ENCODE data around the gene OTOA. TPM values are rescaled to one million over a fixed set of nuclear protein-coding genes. Genes with fewer than 3 reads are reported as not detected.
"Not testable (repeated sequence)": the region's sequence is repeated elsewhere in the genome, so short reads cannot be mapped to it uniquely, and the experiment has no call there.

OTOA gene
- total RNA-seq, 2 donors from 2014 or later, result not detected

DNA sequence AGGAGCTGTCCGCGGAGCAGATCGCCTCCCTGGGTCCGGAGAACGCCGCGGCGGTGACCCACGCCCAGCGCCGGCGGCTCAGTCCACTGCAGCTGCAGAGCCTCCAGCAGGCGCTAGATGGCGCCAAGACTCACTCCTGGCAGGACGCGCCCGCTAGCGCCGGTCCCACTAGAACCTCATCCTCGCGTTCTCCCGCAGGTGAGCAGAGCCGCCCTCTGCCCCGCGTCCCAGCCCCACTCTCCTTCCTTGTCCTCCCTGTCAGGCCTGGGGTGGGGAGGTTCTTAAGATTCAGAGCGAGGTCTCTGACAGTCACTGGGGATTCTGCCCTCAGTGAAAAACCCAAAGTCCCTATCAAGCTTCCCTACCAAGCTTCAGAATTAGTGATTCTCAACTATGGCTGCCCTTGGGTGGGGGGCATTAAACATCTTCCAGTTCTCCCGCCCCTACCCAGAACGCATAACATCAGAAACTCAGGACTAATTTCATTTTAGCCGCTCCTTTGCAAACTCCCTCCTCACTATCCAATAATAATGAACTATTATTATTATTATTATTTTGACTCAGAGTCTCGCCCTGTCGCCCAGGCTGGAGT is 93.4 kb downstream of the OTOA start:
- H3K9ac ChIP-seq (ENCODE audit: low read depth in 2 of 2, low read length in 2 of 2); H3K27ac ChIP-seq; H3K27me3 ChIP-seq; DNase-seq; H3K4me3 ChIP-seq; H3K36me3 ChIP-seq; H3K4me1 ChIP-seq; intact Hi-C loops (cut with DNase I); H3K9me3 ChIP-seq: not testable (repeated sequence)

- H3K4me3 ChIP-seq; DNase-seq; H3K9ac ChIP-seq (ENCODE audit: low read depth in 2 of 2, low read length in 2 of 2); intact Hi-C loops (cut with DNase I); H3K27me3 ChIP-seq; H3K36me3 ChIP-seq; H3K27ac ChIP-seq; H3K4me1 ChIP-seq; H3K9me3 ChIP-seq: not testable (repeated sequence)
These were observed 104.5 kb downstream of the OTOA start for GRCh38 chr16:21768280-21768679.

GRCh38 chr16:21768810-21769209 is 105.0 kb downstream of the OTOA start:
- H3K27ac ChIP-seq; H3K27me3 ChIP-seq; H3K4me3 ChIP-seq; H3K9ac ChIP-seq (ENCODE audit: low read depth in 2 of 2, low read length in 2 of 2); DNase-seq; H3K36me3 ChIP-seq; H3K4me1 ChIP-seq; intact Hi-C loops (cut with DNase I); H3K9me3 ChIP-seq: not testable (repeated sequence)

DNA sequence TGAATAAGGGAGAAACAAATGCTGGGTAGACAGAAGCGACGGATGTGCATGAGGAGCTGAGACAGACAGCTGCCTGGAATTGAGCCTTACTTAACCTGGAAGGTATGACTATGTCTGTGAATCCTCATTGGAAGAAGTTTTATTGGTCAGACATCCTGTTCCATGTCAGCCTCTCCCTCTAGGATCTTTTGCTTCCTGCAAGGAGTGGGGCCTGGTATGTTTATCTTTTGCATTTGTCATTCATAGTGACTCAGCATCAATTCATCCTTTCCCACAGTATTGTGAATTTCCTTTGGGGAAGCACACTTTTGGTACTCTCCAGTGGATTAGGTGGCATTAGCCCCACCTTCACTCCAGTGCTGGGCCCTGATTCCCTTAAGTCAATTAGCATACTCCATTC is 105.5 kb downstream of the OTOA start:
- H3K27ac ChIP-seq; DNase-seq; H3K27me3 ChIP-seq; H3K9ac ChIP-seq (ENCODE audit: low read depth in 2 of 2, low read length in 2 of 2); intact Hi-C loops (cut with DNase I); H3K4me1 ChIP-seq; H3K4me3 ChIP-seq; H3K36me3 ChIP-seq; H3K9me3 ChIP-seq: not testable (repeated sequence)

DNA sequence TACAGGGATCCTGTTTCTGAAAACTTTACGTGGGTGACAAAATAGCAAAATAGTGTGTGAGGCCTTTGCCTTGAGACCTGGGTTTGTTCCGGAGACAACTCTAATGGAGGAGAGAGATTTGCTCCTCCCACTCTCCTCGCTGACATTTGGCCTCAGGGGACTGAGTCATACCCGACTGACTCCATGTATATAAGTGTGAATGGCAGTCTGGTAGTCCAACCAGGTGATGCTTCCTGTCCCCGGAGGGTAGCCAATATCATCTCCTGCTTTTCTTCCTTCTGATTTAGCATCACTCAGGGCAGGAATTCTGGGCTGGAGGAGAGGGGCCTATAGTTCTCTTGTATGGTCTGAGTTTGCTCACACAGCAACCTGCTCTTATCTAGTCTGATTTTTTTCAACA is 106.8 kb downstream of the OTOA start:
- H3K4me3 ChIP-seq; H3K27me3 ChIP-seq; DNase-seq; H3K27ac ChIP-seq; intact Hi-C loops (cut with DNase I); H3K9me3 ChIP-seq; H3K4me1 ChIP-seq; H3K9ac ChIP-seq (ENCODE audit: low read depth in 2 of 2, low read length in 2 of 2); H3K36me3 ChIP-seq: not testable (repeated sequence)

DNA sequence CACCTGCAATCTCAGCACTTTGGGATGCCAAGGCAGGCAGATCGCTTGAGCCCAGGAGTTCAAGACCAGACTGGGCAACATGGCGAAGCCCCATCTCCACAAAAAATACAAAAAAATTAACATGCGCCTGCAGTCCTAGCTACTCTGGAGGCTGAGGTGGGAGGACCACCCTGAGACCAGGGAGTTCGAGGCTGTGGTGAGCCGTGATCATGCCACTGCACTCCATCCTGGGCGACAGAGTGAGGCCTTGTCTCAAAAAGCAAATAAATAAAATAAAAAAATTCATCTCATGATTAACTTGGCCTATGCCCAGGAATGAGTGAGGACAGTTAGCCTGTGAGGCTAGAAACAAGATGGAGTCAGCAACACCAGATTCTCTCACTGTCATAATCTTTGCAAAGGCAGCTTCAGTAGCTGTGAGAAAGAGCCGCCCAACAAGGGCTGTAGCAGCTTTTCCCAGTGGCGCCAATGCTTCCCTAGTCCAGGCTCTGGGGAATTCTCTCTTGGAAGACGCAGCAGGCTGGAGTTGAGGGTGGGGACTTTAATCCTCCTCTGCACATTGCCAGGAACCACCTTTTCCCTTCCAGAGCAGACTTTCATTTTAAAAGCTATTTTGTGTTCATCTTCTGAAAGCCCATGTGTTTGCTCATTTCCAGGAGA is 108.9 kb downstream of the OTOA start:
- H3K4me3 ChIP-seq; H3K4me1 ChIP-seq; H3K27ac ChIP-seq; H3K36me3 ChIP-seq; H3K27me3 ChIP-seq; intact Hi-C loops (cut with DNase I); DNase-seq; H3K9me3 ChIP-seq; H3K9ac ChIP-seq (ENCODE audit: low read depth in 2 of 2, low read length in 2 of 2): not testable (repeated sequence)

- H3K27ac ChIP-seq; H3K36me3 ChIP-seq; intact Hi-C loops (cut with DNase I); H3K4me3 ChIP-seq; DNase-seq; H3K9ac ChIP-seq (ENCODE audit: low read depth in 2 of 2, low read length in 2 of 2); H3K27me3 ChIP-seq; H3K4me1 ChIP-seq; H3K9me3 ChIP-seq: not testable (repeated sequence)
These were observed 109.4 kb downstream of the OTOA start for GRCh38 chr16:21773207-21773553.

GRCh38 chr16:21780525-21780924 is 116.8 kb downstream of the OTOA start:
- H3K27me3 ChIP-seq; DNase-seq; H3K4me1 ChIP-seq; intact Hi-C loops (cut with DNase I); H3K36me3 ChIP-seq; H3K9me3 ChIP-seq; H3K9ac ChIP-seq (ENCODE audit: low read depth in 2 of 2, low read length in 2 of 2); H3K4me3 ChIP-seq; H3K27ac ChIP-seq: not testable (repeated sequence)

- H3K4me3 ChIP-seq; H3K27me3 ChIP-seq; H3K36me3 ChIP-seq; intact Hi-C loops (cut with DNase I); DNase-seq; H3K27ac ChIP-seq; H3K9ac ChIP-seq (ENCODE audit: low read depth in 2 of 2, low read length in 2 of 2); H3K9me3 ChIP-seq; H3K4me1 ChIP-seq: not testable (repeated sequence)
These were observed 126.7 kb downstream of the OTOA start for GRCh38 chr16:21790506-21790905.

GRCh38 chr16:21793310-21793709 is 129.5 kb downstream of the OTOA start:
- H3K36me3 ChIP-seq; H3K27me3 ChIP-seq; H3K27ac ChIP-seq; H3K4me3 ChIP-seq; H3K4me1 ChIP-seq; H3K9ac ChIP-seq (ENCODE audit: low read depth in 2 of 2, low read length in 2 of 2); H3K9me3 ChIP-seq; intact Hi-C loops (cut with DNase I); DNase-seq: not testable (repeated sequence)

DNA sequence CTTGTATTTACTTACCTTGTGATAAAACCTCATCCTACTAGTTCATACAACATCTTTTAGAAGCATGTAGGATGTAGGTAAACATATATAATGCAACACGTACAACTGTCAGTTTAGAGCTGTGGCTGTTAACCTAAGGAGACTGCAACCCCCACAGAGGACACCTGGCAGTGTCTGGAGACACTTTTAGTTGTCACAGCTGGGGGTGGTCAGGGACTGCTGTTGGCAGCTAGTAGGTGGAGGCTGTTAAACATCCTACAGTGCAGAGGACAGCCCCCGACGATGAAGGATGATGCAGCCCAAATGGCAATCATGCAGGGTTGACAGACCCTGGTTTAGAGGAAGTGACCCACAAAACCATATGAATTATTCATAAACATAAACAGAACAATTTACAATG is 134.8 kb downstream of the OTOA start:
- H3K27ac ChIP-seq; H3K27me3 ChIP-seq; H3K4me3 ChIP-seq; DNase-seq; H3K4me1 ChIP-seq; H3K9me3 ChIP-seq; intact Hi-C loops (cut with DNase I); H3K9ac ChIP-seq (ENCODE audit: low read depth in 2 of 2, low read length in 2 of 2); H3K36me3 ChIP-seq: not testable (repeated sequence)
